OCI-M2 (cell line): Measurements from ENCODE around the gene HMCN2.

Experiments used
- DNase-seq: peaks from one replicate; lab custom pipeline; 2025; ENCODE audit not compliant: unreplicated experiment; lab: John Stamatoyannopoulos, UW

Gene HMCN2

GRCh38 chr9:130288926-130289690 is 23.5 kb downstream of the HMCN2 start:
- no peak for DNase-seq

- DNase-seq: no peak
Measured at GRCh38 chr9:130289711-130290241, 24.2 kb downstream of the HMCN2 start.

- DNase-seq: no peak
Measured at GRCh38 chr9:130290291-130291181, 25.0 kb downstream of the HMCN2 start.

- DNase-seq: no peak
Measured at GRCh38 chr9:130291474-130291873, 25.9 kb downstream of the HMCN2 start.

- DNase-seq: no peak
Measured at GRCh38 chr9:130292106-130292505, 26.5 kb downstream of the HMCN2 start.

- DNase-seq: no peak
Measured at GRCh38 chr9:130294664-130295063, 29.1 kb downstream of the HMCN2 start.

- no peak for DNase-seq
Measured at GRCh38 chr9:130295431-130295830, 29.9 kb downstream of the HMCN2 start.

- DNase-seq: no peak
Measured at GRCh38 chr9:130295945-130296782, 30.6 kb downstream of the HMCN2 start.

GRCh38 chr9:130296783-130297055 is 31.2 kb downstream of the HMCN2 start:
- DNase-seq: no peak

GRCh38 chr9:130297371-130297770 is 31.8 kb downstream of the HMCN2 start:
- no peak for DNase-seq

- DNase-seq: no peak
Measured at GRCh38 chr9:130298662-130299279, 33.2 kb downstream of the HMCN2 start.

- no peak for DNase-seq
Measured at GRCh38 chr9:130299785-130300615, 34.4 kb downstream of the HMCN2 start.

- DNase-seq: no peak
Measured at GRCh38 chr9:130300739-130301138, 35.2 kb downstream of the HMCN2 start.

GRCh38 chr9:130301483-130302286 is 36.1 kb downstream of the HMCN2 start:
- DNase-seq: no peak

GRCh38 chr9:130302785-130303612 is 37.4 kb downstream of the HMCN2 start:
- no peak for DNase-seq

- no peak for DNase-seq
Measured at GRCh38 chr9:130303613-130304055, 38.1 kb downstream of the HMCN2 start.

- DNase-seq: no peak
Measured at GRCh38 chr9:130304116-130304515, 38.6 kb downstream of the HMCN2 start.

GRCh38 chr9:130304643-130305042 is 39.1 kb downstream of the HMCN2 start:
- DNase-seq: no peak
